Large intestine (tissue), 3 donors: Measurements from ENCODE around the gene SLC25A30. TPM values are rescaled to one million over a fixed set of nuclear protein-coding genes. Genes with fewer than 3 reads are reported as not detected.

Experiments used
- DNase-seq, 2 donors: peaks; one replicate each; pipeline versions ENCODE4 v3.0.0 to v3.0.0-alpha.2; 2013
- H3K27ac ChIP-seq: one replicate; pipeline ENCODE4 v1.5.1; 2013; ENCODE audit warnings: low read length
- H3K27me3 ChIP-seq: 2 replicates; pipeline ENCODE4 v1.6.1; 2013; ENCODE audit warnings: low read length; ENCODE audit not compliant: control insufficient read depth, insufficient read depth
- H3K36me3 ChIP-seq: 2 replicates; pipeline ENCODE4 v1.6.1; 2013; ENCODE audit warnings: low read length; ENCODE audit not compliant: control insufficient read depth, insufficient read depth
- H3K4me1 ChIP-seq: one replicate; pipeline ENCODE4 v1.6.1; 2013; ENCODE audit warnings: low read length; ENCODE audit not compliant: control insufficient read depth, insufficient read depth
- H3K4me3 ChIP-seq: one replicate; pipeline ENCODE4 v1.5.1; 2013; ENCODE audit warnings: low read length
- H3K9me3 ChIP-seq: one replicate; pipeline ENCODE4 v1.6.1; 2013; ENCODE audit warnings: mild to moderate bottlenecking, low read depth, low read length, moderate library complexity; ENCODE audit not compliant: control insufficient read depth
- WGBS: methylation state at CpG from one replicate; pipeline ENCODE4 v1.1.5; 2013; ENCODE audit warnings: low lambda C conversion rate; ENCODE audit not compliant: insufficient coverage; 5-methylcytosine and 5-hydroxymethylcytosine counted together
- polyA plus RNA-seq: library from polyadenylated mRNA; unstranded; fragments of 120-200 nt; gene quantifications from one replicate; pipeline ENCODE4 v1.2.1, GENCODE V29; 2013

SLC25A30 gene
- polyA plus RNA-seq, 1 donor = 5.3 TPM

- Histone ChIP-seq H3K27me3 (no peaks in the 10 kb centered on the region), H3K4me1 (peaks cover 3% of the 10 kb centered on the region), H3K27ac (no peak overlapping the region), H3K4me3 (no peak overlapping the region), H3K36me3 (peaks cover 22% of the 10 kb centered on the region), H3K9me3 (no peaks in the 10 kb centered on the region)
- peak in 1 of 2 donors; percentile 17 for DNase-seq
- WGBS = no CpG with 5 or more reads among the region's 3 CpGs
These were observed 49.6 kb downstream of the SLC25A30 start for GRCh38 chr13:45368571-45368970.

GRCh38 chr13:45368005-45368404, 50.2 kb downstream of the SLC25A30 start:
- DNase-seq = peak; percentile 17 to 72
- H3K36me3 ChIP-seq = peaks cover 25% of the 10 kb centered on the region
- no CpG with 5 or more reads among the region's 4 CpGs for WGBS
- peaks cover 3% of the 10 kb centered on the region for H3K4me1 ChIP-seq
- no peaks in the 10 kb centered on the region for H3K27me3 ChIP-seq
- no peaks in the 10 kb centered on the region for H3K9me3 ChIP-seq
- H3K4me3 ChIP-seq = no peak overlapping the region
- no peak overlapping the region for H3K27ac ChIP-seq

GRCh38 chr13:45367358-45367757, 50.8 kb downstream of the SLC25A30 start:
- DNase-seq = peak; percentile 64 to 81

GRCh38 chr13:45365558-45365885, 52.7 kb downstream of the SLC25A30 start:
- WGBS = no CpG with 5 or more reads among the region's 4 CpGs
- no peak overlapping the region for H3K27ac ChIP-seq

More at GRCh38 chr13:45367358-45367757, 50.8 kb downstream of the SLC25A30 start:
- H3K9me3 ChIP-seq = no peaks in the 10 kb centered on the region
- peaks cover 3% of the 10 kb centered on the region for H3K4me1 ChIP-seq
- H3K4me3 ChIP-seq = no peak overlapping the region
- 80% methylated on average over 1 of the region's 2 CpGs for WGBS
- H3K27ac ChIP-seq = no peak overlapping the region
- no peaks in the 10 kb centered on the region for H3K27me3 ChIP-seq
- H3K36me3 ChIP-seq = peaks cover 31% of the 10 kb centered on the region

GRCh38 chr13:45364876-45365557, 53.2 kb downstream of the SLC25A30 start:
- Histone ChIP-seq H3K36me3 (peaks cover 39% of the 10 kb centered on the region), H3K4me1 (peaks cover 3% of the 10 kb centered on the region), H3K4me3 (no peak overlapping the region), H3K9me3 (no peaks in the 10 kb centered on the region), H3K27me3 (no peaks in the 10 kb centered on the region), H3K27ac (no peak overlapping the region)
- DNase-seq = no peak
- WGBS = 80% methylated on average over 1 of the region's 10 CpGs

More at GRCh38 chr13:45365558-45365885, 52.7 kb downstream of the SLC25A30 start:
- Histone ChIP-seq H3K4me1 (peaks cover 3% of the 10 kb centered on the region), H3K27me3 (no peaks in the 10 kb centered on the region), H3K4me3 (no peak overlapping the region), H3K9me3 (no peaks in the 10 kb centered on the region), H3K36me3 (peaks cover 38% of the 10 kb centered on the region)
- no peak for DNase-seq

- DNase-seq = no peak
- Histone ChIP-seq H3K27ac (no peak overlapping the region), H3K4me1 (no peaks in the 10 kb centered on the region), H3K4me3 (no peak overlapping the region), H3K36me3 (peaks cover 28% of the 10 kb centered on the region), H3K9me3 (no peaks in the 10 kb centered on the region), H3K27me3 (no peaks in the 10 kb centered on the region)
- no CpG with 5 or more reads among the region's 2 CpGs for WGBS
These were observed 55.2 kb downstream of the SLC25A30 start for GRCh38 chr13:45362939-45363338.

- H3K27me3 ChIP-seq = no peaks in the 10 kb centered on the region
- H3K9me3 ChIP-seq = no peaks in the 10 kb centered on the region
- WGBS = 95% methylated on average over 7 of the region's 14 CpGs
- peaks cover 36% of the 10 kb centered on the region for H3K36me3 ChIP-seq
- H3K4me1 ChIP-seq = no peaks in the 10 kb centered on the region
- H3K4me3 ChIP-seq = no peak overlapping the region
- H3K27ac ChIP-seq = no peak overlapping the region
- no peak for DNase-seq
These were observed 56.5 kb downstream of the SLC25A30 start for GRCh38 chr13:45361596-45362206.

- Histone ChIP-seq H3K4me3 (no peak overlapping the region), H3K9me3 (no peaks in the 10 kb centered on the region), H3K36me3 (peaks cover 43% of the 10 kb centered on the region), H3K27ac (no peak overlapping the region), H3K27me3 (no peaks in the 10 kb centered on the region), H3K4me1 (no peaks in the 10 kb centered on the region)
- no peak for DNase-seq
- WGBS = no CpG with 5 or more reads among the region's 7 CpGs
These were observed 61.1 kb downstream of the SLC25A30 start for GRCh38 chr13:45356966-45357672.

GRCh38 chr13:45353895-45354294, 64.3 kb downstream of the SLC25A30 start:
- no peak overlapping the region for H3K27ac ChIP-seq
- H3K9me3 ChIP-seq = no peaks in the 10 kb centered on the region
- WGBS = no CpG with 5 or more reads among the region's 1 CpG
- H3K27me3 ChIP-seq = no peaks in the 10 kb centered on the region
- no peak for DNase-seq
- H3K4me1 ChIP-seq = no peaks in the 10 kb centered on the region
- H3K4me3 ChIP-seq = no peak overlapping the region
- peaks cover 61% of the 10 kb centered on the region for H3K36me3 ChIP-seq

GRCh38 chr13:45352031-45352430, 66.1 kb downstream of the SLC25A30 start:
- H3K27me3 ChIP-seq = no peaks in the 10 kb centered on the region
- no peak for DNase-seq
- H3K4me3 ChIP-seq = no peak overlapping the region
- H3K27ac ChIP-seq = no peak overlapping the region
- no CpG with 5 or more reads among the region's 10 CpGs for WGBS
- H3K9me3 ChIP-seq = no peaks in the 10 kb centered on the region
- H3K36me3 ChIP-seq = peaks cover 66% of the 10 kb centered on the region
- H3K4me1 ChIP-seq = no peaks in the 10 kb centered on the region
